Measurements from ENCODE around the gene NUTM1.

The NUTM1 gene

GRCh38 chr15:34331809-34332208 lies 11.3 kb upstream of the NUTM1 start:
- no peak for TF ChIP-seq CTCF (IDR thresholded peaks at IDR 0.05; ENCODE audit: insufficient read depth, low read depth, low read length, missing control alignments)
- peak overlapping the region; percentile 24; the same call in 1 of the 2 replicates for H3K4me3 ChIP-seq (ENCODE audit: low read depth, low read length)
- peak; percentile 53 for DNase-seq (ENCODE audit: low read depth)

- no peak for TF ChIP-seq CTCF (IDR thresholded peaks at IDR 0.05; ENCODE audit: insufficient read depth, low read depth, low read length, missing control alignments)
- no peak for DNase-seq (ENCODE audit: low read depth)
- H3K4me3 ChIP-seq (ENCODE audit: low read depth, low read length), result peak overlapping the region; percentile 70
These were observed 10.5 kb upstream of the NUTM1 start for GRCh38 chr15:34332553-34333120.

- no peak for TF ChIP-seq CTCF (IDR thresholded peaks at IDR 0.05; ENCODE audit: insufficient read depth, low read depth, low read length, missing control alignments)
- no peak for DNase-seq (ENCODE audit: low read depth)
- H3K4me3 ChIP-seq (ENCODE audit: low read depth, low read length), result peak overlapping the region; percentile 70
These were observed 8.4 kb upstream of the NUTM1 start for GRCh38 chr15:34334672-34335071.

GRCh38 chr15:34335176-34336032 lies 7.7 kb upstream of the NUTM1 start:
- no peak for TF ChIP-seq CTCF (IDR thresholded peaks at IDR 0.05; ENCODE audit: insufficient read depth, low read depth, low read length, missing control alignments)
- H3K4me3 ChIP-seq (ENCODE audit: low read depth, low read length), result peak overlapping the region; percentile 70
- peak; percentile 60 for DNase-seq (ENCODE audit: low read depth)

GRCh38 chr15:34336231-34336990 lies 6.7 kb upstream of the NUTM1 start:
- no peak for TF ChIP-seq CTCF (IDR thresholded peaks at IDR 0.05; ENCODE audit: insufficient read depth, low read depth, low read length, missing control alignments)
- DNase-seq (ENCODE audit: low read depth), result peak; percentile 76
- H3K4me3 ChIP-seq (ENCODE audit: low read depth, low read length), result peak overlapping the region; percentile 70

GRCh38 chr15:34336991-34337556 lies 6.0 kb upstream of the NUTM1 start:
- H3K4me3 ChIP-seq (ENCODE audit: low read depth, low read length), result peak overlapping the region; percentile 70
- DNase-seq (ENCODE audit: low read depth), result peak; percentile 63
- TF ChIP-seq CTCF (IDR thresholded peaks at IDR 0.05; ENCODE audit: insufficient read depth, low read depth, low read length, missing control alignments), result no peak

All from GM12865 (cell line).